ENCODE measurements around the gene TNNT3.
"Not testable (repeated sequence)": the region's sequence is repeated elsewhere in the genome, so short reads cannot be mapped to it uniquely, and the experiment has no call there.

TNNT3 gene

GRCh38 chr11:1875093-1875850 lies 44.2 kb upstream of the TNNT3 start:
- TF ChIP-seq, protein P1, sequence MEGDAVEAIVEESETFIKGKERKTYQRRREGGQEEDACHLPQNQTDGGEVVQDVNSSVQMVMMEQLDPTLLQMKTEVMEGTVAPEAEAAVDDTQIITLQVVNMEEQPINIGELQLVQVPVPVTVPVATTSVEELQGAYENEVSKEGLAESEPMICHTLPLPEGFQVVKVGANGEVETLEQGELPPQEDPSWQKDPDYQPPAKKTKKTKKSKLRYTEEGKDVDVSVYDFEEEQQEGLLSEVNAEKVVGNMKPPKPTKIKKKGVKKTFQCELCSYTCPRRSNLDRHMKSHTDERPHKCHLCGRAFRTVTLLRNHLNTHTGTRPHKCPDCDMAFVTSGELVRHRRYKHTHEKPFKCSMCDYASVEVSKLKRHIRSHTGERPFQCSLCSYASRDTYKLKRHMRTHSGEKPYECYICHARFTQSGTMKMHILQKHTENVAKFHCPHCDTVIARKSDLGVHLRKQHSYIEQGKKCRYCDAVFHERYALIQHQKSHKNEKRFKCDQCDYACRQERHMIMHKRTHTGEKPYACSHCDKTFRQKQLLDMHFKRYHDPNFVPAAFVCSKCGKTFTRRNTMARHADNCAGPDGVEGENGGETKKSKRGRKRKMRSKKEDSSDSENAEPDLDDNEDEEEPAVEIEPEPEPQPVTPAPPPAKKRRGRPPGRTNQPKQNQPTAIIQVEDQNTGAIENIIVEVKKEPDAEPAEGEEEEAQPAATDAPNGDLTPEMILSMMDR (conservative IDR thresholded peaks at IDR 0.05; ENCODE audit: low read depth, low read length) = no peak
- no peak overlapping the region for H3K4me3 ChIP-seq (ENCODE audit: low read length)
- no peak for DNase-seq (ENCODE audit: low read depth)

GRCh38 chr11:1875851-1876301 lies 43.6 kb upstream of the TNNT3 start:
- not testable (repeated sequence) for DNase-seq (ENCODE audit: low read depth); H3K4me3 ChIP-seq (ENCODE audit: low read length)

- TF ChIP-seq, protein P1 (conservative IDR thresholded peaks at IDR 0.05; ENCODE audit: low read depth, low read length) = peak; percentile 53
- DNase-seq (ENCODE audit: low read depth) = no peak
- H3K4me3 ChIP-seq (ENCODE audit: low read length) = no peak overlapping the region
Observed at GRCh38 chr11:1876361-1877063, 43.0 kb upstream of the TNNT3 start.

DNA sequence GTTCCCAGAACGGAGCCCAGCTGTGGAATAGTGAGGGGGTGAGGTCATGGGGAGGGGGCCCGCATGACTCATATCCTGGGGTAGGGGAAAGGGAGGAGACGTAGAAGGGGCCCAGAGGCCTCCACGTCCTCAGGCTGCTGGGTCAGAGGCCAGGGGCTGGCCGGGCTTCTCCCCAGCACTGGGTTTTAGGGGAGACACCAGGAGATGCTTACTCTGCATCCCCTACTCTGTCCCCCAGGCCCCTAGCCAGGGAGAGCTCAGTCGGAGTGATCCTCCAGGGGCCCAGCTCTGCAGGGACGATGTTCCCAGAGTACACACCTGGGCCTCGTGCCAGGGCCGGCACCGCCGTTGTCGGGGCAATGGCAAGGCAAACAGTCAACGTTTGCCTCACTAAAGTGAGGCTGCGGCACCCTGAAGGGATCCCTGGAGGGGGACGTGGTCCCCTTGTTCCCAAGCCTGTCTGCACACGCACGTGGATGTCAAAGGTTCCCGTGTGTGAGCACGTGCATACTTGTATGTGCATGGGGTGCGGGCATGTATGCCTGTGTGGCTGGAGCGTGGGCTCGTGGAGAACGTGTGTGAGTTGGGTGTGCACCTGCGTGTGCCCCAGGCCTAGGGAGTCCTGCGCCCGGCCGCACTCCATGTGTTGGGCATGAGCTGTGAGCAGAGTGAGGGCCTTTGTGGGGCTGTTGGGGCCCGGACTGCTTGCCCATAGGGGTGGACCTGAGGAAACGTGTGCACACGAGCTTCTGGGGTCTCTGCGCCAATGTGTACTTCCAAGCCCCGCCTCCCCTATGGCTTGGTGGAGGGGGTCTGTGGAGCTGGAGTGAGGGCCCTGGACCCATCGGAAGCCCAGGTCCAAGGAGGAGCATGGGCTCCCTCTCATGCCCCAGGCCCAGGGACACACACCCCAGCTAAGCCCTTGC lies 42.0 kb upstream of the TNNT3 start:
- DNase-seq (ENCODE audit: low read depth) = no peak
- no peak overlapping the region for H3K4me3 ChIP-seq (ENCODE audit: low read length)
- TF ChIP-seq, protein P1 (conservative IDR thresholded peaks at IDR 0.05; ENCODE audit: low read depth, low read length) = no peak

DNA sequence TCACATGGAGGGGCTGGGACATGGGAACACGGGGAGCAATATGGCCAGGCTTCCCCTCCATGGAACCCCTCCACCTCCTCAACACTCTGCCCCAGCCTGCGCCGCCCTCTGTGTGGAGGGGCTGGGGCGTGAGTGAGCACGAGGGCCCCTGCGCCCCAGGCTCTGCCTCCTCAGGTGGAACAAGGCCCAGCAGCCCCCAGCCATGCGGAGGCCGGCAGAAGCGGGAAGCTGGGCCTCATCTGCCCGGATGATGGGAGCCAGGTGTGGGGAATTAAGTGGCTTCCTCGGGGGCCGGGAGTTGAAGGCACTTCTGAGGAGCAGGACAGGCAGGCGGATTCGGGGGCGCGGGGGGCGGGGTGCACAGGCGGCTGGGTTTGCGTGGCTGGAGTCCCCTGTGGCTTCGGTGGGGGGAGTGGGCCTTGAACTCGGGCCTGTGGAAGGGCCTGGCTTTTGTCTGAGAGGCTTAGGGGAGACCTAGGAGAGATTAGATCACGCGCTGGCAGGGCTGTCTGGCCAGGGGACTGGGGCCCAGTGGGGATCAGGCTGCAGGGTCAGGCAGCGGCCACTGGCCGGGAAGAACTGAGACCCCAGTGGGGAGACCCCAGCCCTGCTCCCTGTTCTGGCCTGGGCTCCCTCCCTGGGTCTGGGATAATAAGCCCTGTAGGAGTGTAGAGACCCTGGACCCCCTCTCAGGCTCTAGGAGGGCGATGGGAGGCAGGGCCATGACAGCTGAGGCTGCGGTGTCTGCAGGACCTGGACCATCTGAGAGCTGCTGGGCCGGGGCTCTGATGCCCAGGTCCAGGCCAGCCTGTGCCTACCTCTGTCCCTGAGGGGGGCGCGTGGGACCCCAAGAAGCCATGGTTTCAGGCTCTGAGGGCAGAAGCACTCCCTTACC lies 41.1 kb upstream of the TNNT3 start:
- no peak overlapping the region for H3K4me3 ChIP-seq (ENCODE audit: low read length)
- TF ChIP-seq, protein P1 (conservative IDR thresholded peaks at IDR 0.05; ENCODE audit: low read depth, low read length) = no peak
- DNase-seq (ENCODE audit: low read depth) = no peak

- H3K4me3 ChIP-seq (ENCODE audit: low read length) = no peak overlapping the region
- TF ChIP-seq, protein P1 (conservative IDR thresholded peaks at IDR 0.05; ENCODE audit: low read depth, low read length) = no peak
- no peak for DNase-seq (ENCODE audit: low read depth)
Observed at GRCh38 chr11:1879342-1879940, 40.1 kb upstream of the TNNT3 start.

Data from retinal pigment epithelial cell (primary cell).